LNCaP clone FGC (cell line): ENCODE measurements around the gene MEGF9.

Experiments
- DNase-seq: peaks from one replicate; pipeline ENCODE4 v3.0.0-alpha.2; 2011; ENCODE audit warnings: low read depth
- H3K4me3 ChIP-seq: 2 replicates; pipeline ENCODE4 v1.5.1; 2011; ENCODE audit warnings: mild to moderate bottlenecking, low read depth, low read length, control low read depth
- TF ChIP-seq, protein P1 (sequence below): IDR thresholded peaks from 2 replicates; pipeline ENCODE4 v1.5.1; 2012; ENCODE audit warnings: mild to moderate bottlenecking; ENCODE audit not compliant: control insufficient read depth, insufficient read depth; ENCODE audit errors: extremely low read depth

The MEGF9 gene

DNA sequence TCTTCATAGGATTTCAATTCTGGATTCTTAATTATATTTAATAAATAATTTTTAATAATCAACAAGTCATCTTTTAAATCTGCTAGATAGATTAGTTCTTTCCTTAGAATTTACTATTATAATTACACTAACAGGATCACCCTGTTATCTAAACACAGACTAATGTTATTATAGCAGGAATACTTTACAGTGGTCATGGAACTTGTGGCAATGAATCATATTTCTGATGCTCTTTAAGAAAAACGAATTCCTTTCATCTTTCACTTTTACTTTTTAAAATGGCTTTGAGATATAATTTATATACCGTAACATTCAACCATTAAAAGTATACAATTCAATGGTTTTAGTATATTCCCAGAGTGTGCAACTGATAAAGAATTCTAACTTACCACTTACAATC lies 104.6 kb downstream of the MEGF9 start:
- DNase-seq, result no peak
- TF ChIP-seq, protein P1, sequence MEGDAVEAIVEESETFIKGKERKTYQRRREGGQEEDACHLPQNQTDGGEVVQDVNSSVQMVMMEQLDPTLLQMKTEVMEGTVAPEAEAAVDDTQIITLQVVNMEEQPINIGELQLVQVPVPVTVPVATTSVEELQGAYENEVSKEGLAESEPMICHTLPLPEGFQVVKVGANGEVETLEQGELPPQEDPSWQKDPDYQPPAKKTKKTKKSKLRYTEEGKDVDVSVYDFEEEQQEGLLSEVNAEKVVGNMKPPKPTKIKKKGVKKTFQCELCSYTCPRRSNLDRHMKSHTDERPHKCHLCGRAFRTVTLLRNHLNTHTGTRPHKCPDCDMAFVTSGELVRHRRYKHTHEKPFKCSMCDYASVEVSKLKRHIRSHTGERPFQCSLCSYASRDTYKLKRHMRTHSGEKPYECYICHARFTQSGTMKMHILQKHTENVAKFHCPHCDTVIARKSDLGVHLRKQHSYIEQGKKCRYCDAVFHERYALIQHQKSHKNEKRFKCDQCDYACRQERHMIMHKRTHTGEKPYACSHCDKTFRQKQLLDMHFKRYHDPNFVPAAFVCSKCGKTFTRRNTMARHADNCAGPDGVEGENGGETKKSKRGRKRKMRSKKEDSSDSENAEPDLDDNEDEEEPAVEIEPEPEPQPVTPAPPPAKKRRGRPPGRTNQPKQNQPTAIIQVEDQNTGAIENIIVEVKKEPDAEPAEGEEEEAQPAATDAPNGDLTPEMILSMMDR, result no peak

DNA sequence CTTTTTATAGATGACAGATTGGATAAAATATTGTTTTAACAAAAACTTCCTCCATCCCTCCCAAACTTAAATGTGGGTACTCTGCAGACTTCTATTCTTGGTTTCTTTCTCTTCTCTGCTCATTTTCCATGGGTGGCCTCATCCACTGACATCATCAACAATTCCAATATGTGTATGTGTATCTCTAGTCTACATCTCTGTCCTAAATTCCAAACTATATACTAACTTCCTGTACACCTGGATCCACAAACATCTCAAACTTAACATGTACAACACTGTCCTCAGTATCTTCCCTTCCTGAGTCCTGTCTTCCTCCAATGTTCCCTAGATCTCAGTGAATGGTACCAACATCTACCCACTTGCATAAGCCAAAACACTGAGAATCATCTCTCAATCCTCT lies 105.8 kb downstream of the MEGF9 start:
- H3K4me3 ChIP-seq, result no peak overlapping the region
- DNase-seq, result no peak
- TF ChIP-seq, protein P1, result no peak

More for the DNA sequence above, 104.6 kb downstream of the MEGF9 start:
- no peak overlapping the region for H3K4me3 ChIP-seq

DNA sequence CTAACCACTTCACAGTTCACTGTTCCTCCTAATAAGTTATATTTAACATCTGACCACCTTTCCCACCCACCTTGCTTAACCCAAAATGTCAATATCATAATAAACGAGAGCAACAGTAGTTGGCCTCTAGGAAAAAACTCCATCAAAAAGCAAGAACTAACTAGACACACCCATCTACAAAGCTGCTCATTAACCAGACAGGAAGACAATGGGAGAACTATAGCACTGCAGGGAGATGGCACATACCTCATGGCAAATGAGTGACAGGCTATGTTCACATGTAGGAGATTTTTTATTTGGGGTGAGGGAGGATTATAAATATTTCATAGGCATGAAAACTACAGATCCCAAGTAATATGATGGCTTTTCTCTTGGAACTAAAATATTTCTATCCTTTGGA lies 110.7 kb downstream of the MEGF9 start:
- DNase-seq, result no peak
- H3K4me3 ChIP-seq, result no peak overlapping the region
- TF ChIP-seq, protein P1, result no peak

DNA sequence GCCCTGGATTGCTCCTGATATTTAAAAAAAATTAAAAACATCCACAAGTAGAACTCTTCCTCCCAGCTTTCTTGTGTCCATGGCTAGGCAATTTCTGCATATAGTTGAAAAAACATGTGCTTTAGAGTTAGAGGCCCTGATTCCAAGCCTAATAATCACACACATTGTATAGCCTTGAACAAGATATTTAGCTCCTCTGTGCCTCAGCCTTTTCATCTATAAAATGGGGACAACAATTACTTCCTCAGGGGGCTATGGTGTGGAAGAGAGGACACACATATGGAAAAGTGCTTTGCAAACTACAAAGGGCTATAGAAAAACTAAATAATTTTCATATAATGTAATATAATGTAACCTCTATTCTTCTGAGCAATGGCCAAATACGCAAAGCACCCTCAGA lies 111.3 kb downstream of the MEGF9 start:
- H3K4me3 ChIP-seq, result no peak overlapping the region
- no peak for DNase-seq
- TF ChIP-seq, protein P1, result no peak

DNA sequence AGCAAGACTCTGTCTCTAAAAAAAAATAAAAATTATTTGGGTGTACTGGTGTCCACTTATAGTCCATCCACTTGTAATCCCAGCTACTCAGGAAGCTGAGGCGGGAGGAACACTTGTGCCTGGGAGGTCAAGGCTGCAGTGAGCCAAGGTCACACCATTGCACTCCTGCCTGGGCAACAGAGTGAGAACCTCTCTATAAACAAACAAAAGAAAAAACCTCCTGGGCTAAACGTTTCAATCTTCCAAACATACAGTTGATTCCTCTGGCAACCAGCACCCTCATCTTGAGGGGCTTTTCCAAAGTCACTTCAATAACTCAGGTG lies 120.4 kb downstream of the MEGF9 start:
- TF ChIP-seq, protein P1, result no peak
- H3K4me3 ChIP-seq, result no peak overlapping the region
- DNase-seq, result no peak

DNA sequence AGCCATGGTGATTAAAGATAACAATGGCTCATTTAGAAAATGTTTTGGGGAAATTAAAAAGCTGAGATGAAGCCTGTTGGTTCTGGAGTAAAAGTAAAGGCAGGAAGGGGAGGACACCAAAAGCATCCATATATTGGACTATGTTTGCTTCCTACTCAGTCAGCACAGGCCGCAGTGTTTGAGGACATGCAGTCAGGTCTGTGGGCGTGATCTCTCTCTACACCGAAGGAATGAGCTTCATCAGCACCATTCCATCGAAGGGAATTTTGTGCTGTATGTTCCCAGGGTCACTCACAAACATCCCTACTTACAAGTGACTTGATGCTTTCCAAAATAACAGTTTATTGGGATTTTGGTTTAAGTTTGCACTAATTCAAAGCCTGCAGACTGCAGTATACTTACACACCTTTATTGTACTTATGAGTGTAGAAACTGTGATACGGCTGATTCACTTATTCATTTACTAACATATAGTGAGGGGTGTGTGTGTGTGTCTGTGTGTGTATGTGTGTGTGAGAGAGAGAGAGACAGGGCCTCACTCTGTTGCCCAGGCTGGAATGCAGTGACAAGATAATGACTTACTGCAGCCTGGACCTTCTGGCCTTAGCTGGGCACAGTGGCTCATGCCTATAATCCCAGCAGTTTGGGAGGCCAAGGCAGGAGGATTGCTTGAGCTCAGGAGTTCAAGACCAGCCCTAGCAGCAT lies 120.9 kb downstream of the MEGF9 start:
- TF ChIP-seq, protein P1, result no peak
- no peak overlapping the region for H3K4me3 ChIP-seq
- no peak for DNase-seq

DNA sequence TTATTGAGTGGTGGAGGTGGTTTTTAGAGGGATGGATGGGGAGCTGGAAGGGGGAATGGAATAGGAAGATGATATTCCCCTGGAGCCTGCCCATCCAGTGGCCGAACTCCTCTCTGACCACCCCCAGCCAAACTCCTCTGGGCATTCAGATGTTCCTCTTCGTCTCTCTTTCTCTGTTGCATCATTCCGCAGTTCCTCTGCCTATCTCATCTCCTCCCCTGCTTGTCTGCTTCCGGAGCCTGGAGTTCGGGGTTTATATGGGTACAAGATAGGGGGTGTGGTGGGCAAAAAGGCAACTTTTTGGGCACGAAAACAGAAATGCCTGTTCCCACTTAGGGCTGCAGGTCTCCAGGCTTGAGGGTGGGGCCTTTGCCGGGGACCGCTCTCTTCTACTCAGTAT lies 122.1 kb downstream of the MEGF9 start:
- DNase-seq, result no peak
- TF ChIP-seq, protein P1, result no peak
- H3K4me3 ChIP-seq, result no peak overlapping the region
